GM21367 (cell line): ENCODE results near the gene OR5L2.
"Not testable (repeated sequence)": the region's sequence is repeated elsewhere in the genome, so short reads cannot be mapped to it uniquely, and the experiment has no call there.

ENCODE experiments used
- ATAC-seq: cut with Tn5 transposase; IDR thresholded peaks from one replicate; pipeline ENCODE4 v1.9.1; 2021; ENCODE audit not compliant: unreplicated experiment

OR5L2 gene

DNA sequence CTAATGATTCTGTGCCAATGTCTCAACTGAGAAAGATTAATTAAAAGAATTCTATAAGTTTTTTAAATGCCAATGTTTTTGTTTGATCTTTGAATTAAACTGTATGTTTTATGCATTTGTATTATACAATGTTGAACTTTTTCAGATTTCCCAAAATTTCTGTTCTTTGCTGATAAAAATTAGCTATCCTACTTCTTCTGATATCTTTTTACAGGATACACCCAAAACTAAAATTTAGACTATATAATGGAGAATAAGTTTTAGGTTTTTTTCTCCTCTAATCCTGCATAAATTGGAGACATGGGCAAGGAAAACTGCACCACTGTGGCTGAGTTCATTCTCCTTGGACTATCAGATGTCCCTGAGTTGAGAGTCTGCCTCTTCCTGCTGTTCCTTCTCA is at the start of gene OR5L2:
OR5L2 (plus strand) TSS at position 301 of the 400 bp plus-strand sequence; CDS start at position 301, 0 bp downstream.
- no peak for ATAC-seq

DNA sequence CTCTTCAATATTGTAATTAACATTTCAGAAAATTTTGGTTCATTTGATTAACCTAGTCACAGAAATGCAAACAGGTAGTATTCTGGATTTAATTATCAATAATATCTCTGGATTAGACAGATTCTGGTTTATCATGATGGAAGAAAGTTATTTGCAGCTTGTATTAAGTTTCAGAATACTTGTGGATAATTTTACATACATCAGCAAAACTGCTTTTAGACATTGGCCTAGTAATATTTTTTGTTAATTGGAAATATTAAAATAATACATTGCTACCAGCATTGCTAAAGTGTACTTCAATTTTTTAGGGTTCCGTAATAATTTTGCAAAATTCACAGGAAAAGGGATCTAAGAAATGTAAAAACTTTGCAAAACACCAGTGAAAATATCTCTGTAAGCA is 35.4 kb upstream of the OR5L2 start:
- no peak for ATAC-seq

DNA sequence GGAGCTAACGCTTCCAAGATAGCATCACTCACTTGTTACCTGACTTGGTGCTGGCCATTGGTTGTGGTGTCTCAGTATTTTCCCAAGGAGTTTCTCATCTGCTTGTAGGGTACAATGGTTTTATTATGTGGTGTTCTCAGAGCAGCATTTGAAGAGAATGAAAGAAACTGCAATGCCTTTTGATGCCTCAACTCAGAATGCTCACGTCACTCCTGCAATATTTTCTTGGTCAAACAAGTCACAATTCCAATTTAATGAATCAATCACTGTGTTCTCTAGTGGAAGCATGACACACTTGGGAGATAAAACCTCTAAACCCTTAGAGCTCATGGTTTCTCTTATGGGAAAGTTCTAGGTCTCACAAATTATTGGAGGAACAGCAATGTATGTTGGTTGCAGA is 33.7 kb upstream of the OR5L2 start:
- ATAC-seq = no peak

DNA sequence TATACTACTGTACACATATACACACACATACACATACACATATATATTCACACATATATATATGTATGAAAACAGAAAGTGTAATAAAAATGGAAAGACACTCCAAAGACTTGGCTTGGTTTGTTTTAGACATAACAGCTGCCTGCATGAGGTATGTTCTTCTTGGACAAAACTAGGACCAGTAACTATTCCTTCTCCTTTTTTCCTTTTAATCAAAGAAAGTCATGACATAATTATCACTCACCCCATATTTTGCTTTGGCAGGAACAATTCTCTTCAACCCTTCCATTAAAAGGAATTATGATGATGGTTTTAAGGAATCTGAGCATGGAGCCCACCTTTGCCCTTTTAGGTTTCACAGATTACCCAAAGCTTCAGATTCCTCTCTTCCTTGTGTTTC is 31.8 kb upstream of the OR5L2 start, which contains the start of gene OR5D14:
OR5D14 (plus strand) TSS at position 301 of the 400 bp plus-strand sequence; CDS start at position 301, 0 bp downstream.
- ATAC-seq = no peak

DNA sequence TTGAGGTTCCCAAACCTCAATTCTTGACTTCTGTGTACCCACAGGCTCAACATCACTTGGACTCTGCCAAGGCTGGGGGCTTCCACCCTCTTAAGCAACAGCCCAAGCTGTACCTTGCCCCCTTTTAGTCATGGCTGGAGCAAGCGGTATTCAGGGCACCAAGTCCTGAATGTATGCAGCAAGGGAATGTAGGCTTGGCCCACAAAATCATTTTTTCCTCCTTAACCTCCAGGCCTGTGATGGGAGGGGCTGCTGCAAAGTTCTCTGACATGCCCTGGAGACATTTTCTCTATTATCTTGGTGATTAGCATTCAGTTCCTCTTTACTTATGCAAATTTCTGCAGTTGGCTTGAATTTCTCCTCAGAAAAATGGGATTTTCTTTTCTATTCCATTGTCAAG is 20.8 kb upstream of the OR5L2 start:
- no peak for ATAC-seq

- no peak for ATAC-seq
Observed at GRCh38 chr11:55811067-55811466, 16.0 kb upstream of the OR5L2 start, which contains the start of gene OR5L1. Gene OR5L1, plus strand, starts transcription at chr11:55811367. Its CDS starts 100 bp downstream, at chr11:55811467.

DNA sequence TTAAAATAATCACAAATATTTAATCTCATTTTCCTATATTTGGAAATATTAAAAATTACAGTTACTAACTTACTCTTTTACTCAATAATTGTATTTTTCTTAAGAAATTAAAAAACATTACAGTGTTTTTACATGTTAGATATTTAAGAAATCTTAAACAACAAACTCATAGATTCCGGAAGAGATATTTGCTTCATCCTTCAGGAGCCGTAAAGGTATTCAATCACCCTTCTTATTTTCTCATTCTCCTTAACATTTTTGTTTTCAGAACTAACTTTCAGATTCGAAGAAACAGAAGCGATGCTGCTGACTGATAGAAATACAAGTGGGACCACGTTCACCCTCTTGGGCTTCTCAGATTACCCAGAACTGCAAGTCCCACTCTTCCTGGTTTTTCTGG is 7.7 kb upstream of the OR5L2 start, which contains the start of gene OR5D18:
OR5D18 (plus strand) TSS at position 301 of the 400 bp plus-strand sequence; CDS start at position 301, 0 bp downstream.
- no peak for ATAC-seq

- no peak for ATAC-seq
Observed at GRCh38 chr11:55838452-55838851, 11.4 kb downstream of the OR5L2 start, which contains the start of gene OR5D16. Gene OR5D16, plus strand, starts transcription at chr11:55838752. Its CDS starts 0 bp downstream, at chr11:55838752.

- ATAC-seq = no peak
Observed at GRCh38 chr11:55847453-55847852, 20.4 kb downstream of the OR5L2 start.

- ATAC-seq = no peak
Observed at GRCh38 chr11:55849037-55849436, 22.0 kb downstream of the OR5L2 start.

DNA sequence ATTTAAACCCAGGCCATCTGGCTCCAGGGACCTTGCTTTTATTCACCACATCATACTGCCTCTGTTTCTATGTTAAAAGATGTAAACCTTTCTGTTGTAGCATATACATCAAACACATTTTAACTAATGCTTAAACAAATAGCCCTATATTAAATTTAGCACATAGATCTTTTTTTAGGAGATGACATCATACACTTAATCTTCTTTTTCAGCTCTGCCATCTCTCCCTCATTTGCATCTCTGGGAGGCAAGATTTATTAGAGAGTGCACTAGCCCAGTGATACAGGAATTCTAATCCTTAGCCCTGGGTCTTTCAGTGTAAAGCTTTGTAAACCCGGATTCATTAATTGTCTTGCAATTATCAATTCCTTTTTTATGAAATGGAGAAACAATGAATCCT is 25.1 kb downstream of the OR5L2 start:
- ATAC-seq = no peak

- no peak for ATAC-seq
Observed at GRCh38 chr11:55854704-55855103, 27.7 kb downstream of the OR5L2 start.

- not testable (repeated sequence) for ATAC-seq
Observed at GRCh38 chr11:55867354-55867753, 40.3 kb downstream of the OR5L2 start.

DNA sequence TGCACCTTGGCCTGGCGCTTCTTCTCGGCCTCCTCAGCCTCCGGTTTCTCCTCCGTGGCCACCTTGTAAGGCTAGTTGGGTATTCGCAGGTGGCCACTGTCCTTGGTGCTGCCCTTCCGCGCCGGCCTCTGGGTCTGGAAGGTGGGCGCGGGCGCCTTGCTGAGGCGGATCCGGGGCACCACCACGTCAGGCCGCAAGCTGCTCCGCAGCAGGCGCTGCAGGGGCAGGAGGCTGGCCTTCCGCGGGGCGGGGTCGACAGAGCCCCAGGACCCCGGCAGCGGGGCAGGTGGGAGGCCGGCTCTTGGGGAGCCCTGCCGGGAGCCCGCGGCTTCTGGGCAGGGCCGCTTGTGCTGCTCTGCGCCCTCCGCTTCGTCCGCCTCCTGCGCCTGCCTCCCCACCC is 45.7 kb downstream of the OR5L2 start:
- ATAC-seq = not testable (repeated sequence)

DNA sequence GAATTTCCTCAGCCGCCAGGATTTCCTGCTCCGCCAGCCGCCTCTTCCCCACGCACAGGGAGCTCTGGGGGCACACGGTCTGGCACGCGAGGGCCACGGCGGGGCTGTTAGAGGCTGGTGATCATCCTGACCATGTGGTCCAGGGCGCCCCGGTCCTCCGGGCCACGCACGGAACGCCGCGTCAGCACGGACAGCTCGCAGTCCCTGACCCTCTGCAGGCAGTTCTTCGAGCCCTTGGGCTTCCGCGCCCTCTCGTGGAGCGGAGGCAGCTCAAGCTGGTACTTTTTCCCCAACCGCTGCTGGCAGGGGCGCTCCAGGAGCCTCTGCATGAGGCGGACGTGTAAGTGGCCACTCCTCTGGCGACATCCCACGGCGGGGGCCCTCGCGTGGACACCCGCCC is 46.1 kb downstream of the OR5L2 start:
- not testable (repeated sequence) for ATAC-seq
